Loucy (cell line): ENCODE results near the gene ETNK1.
"Not testable (repeated sequence)": the region's sequence is repeated elsewhere in the genome, so short reads cannot be mapped to it uniquely, and the experiment has no call there.

Experiments
- H2AFZ ChIP-seq: fragments of 200-600 bp; sonication (generic); 2 replicates; pipeline ENCODE4 v1.6.0; 2016; ENCODE audit warnings: antibody characterized with exemption, mild to moderate bottlenecking, low read length, moderate library complexity
- H3F3A ChIP-seq: fragments of 200-600 bp; 2 replicates; pipeline ENCODE4 v1.6.0; 2016; ENCODE audit warnings: antibody characterized with exemption, low read depth, mild to moderate bottlenecking
- H3K27me3 ChIP-seq: fragments of 200-600 bp; sonication (generic); 2 replicates; pipeline ENCODE4 v1.6.1; 2014; ENCODE audit warnings: low read length, mild to moderate bottlenecking; ENCODE audit not compliant: insufficient read depth, poor library complexity, severe bottlenecking
- H3K36me3 ChIP-seq: fragments of 200-600 bp; sonication (generic); 2 replicates; pipeline ENCODE4 v1.6.1; 2016; ENCODE audit warnings: low read length; ENCODE audit not compliant: insufficient read depth
- H3K4me1 ChIP-seq: fragments of 200-600 bp; sonication (generic); 2 replicates; pipeline ENCODE4 v1.5.1; 2014; ENCODE audit warnings: low read length, mild to moderate bottlenecking; ENCODE audit not compliant: insufficient read depth, poor library complexity, severe bottlenecking
- H3K4me2 ChIP-seq: fragments of 200-600 bp; sonication (generic); 2 replicates; pipeline ENCODE4 v1.6.0; 2014; ENCODE audit warnings: antibody characterized with exemption, low read length, low read depth, mild to moderate bottlenecking; ENCODE audit not compliant: poor library complexity, severe bottlenecking
- H3K4me3 ChIP-seq: fragments of 200-600 bp; sonication (generic); 2 replicates; pipeline ENCODE4 v1.5.1; 2014; ENCODE audit warnings: low read length, mild to moderate bottlenecking, mixed read lengths; ENCODE audit not compliant: poor library complexity, severe bottlenecking
- H3K79me2 ChIP-seq: fragments of 200-600 bp; sonication (generic); 2 replicates; pipeline ENCODE4 v1.6.1; 2014; ENCODE audit warnings: low read length; ENCODE audit not compliant: insufficient read depth
- H3K9ac ChIP-seq: fragments of 200-600 bp; sonication (generic); 2 replicates; pipeline ENCODE4 v1.6.0; 2014; ENCODE audit warnings: mild to moderate bottlenecking, low read depth, low read length, moderate library complexity; ENCODE audit not compliant: poor library complexity, severe bottlenecking
- H3K9me2 ChIP-seq: fragments of 200-600 bp; sonication (generic); replicated peaks from 2 replicates; pipeline ENCODE4 v1.6.1; 2016; ENCODE audit warnings: low read depth, low read length, mixed read lengths
- H3K9me3 ChIP-seq: fragments of 200-600 bp; sonication (generic); 2 replicates; pipeline ENCODE4 v1.6.1; 2014; ENCODE audit warnings: mild to moderate bottlenecking, antibody characterized with exemption, low read length, low read depth; ENCODE audit not compliant: insufficient read depth
- H4K20me1 ChIP-seq: fragments of 200-600 bp; sonication (generic); 2 replicates; pipeline ENCODE4 v1.6.0; 2014; ENCODE audit warnings: antibody characterized with exemption, low read length, mild to moderate bottlenecking; ENCODE audit not compliant: insufficient read depth, poor library complexity, severe bottlenecking
- EZH2phosphoT487 ChIP-seq: fragments of 200-600 bp; IDR thresholded peaks from 2 replicates; pipeline ENCODE4 v1.6.1; 2018; ENCODE audit warnings: antibody characterized with exemption, mild to moderate bottlenecking, moderate library complexity, borderline replicate concordance
- TF ChIP-seq, protein P1 (sequence below): fragments of 200-600 bp; sonication (generic); conservative IDR thresholded peaks from 2 replicates; pipeline ENCODE4 v1.5.1; 2014; ENCODE audit warnings: mild to moderate bottlenecking, antibody characterized with exemption, low read length

ETNK1 gene

DNA sequence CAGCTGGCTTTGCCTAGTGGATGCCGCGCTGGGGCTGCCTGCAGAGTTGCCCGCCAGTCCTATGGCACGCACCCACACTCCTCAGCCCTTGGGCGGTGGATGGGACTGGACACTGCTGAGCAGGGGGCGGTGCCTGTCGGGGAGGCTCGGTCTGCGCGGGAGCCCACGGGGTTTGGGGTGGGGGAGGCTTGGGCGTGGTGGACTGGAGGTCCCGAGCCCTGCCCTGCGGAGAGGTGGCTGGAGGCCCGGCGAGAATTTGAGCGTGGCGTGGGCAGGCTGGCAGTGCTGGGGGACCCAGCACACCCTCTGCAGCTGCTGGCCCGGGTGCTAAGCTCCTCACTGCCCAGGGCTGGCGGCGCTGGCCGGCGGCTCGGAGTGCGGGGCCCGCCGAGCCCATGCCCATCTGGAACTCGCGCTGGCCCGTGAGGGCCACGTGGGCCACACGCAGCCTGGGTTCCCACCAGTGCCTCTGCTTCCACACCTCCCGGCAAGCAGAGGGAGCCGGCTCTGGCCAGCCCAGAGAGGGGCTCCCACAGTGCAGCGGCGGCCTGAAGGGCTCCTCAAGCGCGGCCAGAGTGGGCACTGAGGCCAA is 68.1 kb downstream of the ETNK1 start:
- Histone ChIP-seq H3K4me1 (peaks cover 16% of the 10 kb centered on the region), H3K9ac (no peak overlapping the region), H2AFZ (no peak overlapping the region), H3K9me2 (no peaks in the 10 kb centered on the region), H3K4me3 (no peak overlapping the region), H3K9me3 (no peaks in the 10 kb centered on the region), H3K4me2 (no peak overlapping the region), H3K27me3 (no peaks in the 10 kb centered on the region), H3K79me2 (no peaks in the 10 kb centered on the region), H3K36me3 (no peaks in the 10 kb centered on the region), H3F3A (peaks cover 4% of the 10 kb centered on the region), H4K20me1 (no peaks in the 10 kb centered on the region)
- TF ChIP-seq, protein P1, sequence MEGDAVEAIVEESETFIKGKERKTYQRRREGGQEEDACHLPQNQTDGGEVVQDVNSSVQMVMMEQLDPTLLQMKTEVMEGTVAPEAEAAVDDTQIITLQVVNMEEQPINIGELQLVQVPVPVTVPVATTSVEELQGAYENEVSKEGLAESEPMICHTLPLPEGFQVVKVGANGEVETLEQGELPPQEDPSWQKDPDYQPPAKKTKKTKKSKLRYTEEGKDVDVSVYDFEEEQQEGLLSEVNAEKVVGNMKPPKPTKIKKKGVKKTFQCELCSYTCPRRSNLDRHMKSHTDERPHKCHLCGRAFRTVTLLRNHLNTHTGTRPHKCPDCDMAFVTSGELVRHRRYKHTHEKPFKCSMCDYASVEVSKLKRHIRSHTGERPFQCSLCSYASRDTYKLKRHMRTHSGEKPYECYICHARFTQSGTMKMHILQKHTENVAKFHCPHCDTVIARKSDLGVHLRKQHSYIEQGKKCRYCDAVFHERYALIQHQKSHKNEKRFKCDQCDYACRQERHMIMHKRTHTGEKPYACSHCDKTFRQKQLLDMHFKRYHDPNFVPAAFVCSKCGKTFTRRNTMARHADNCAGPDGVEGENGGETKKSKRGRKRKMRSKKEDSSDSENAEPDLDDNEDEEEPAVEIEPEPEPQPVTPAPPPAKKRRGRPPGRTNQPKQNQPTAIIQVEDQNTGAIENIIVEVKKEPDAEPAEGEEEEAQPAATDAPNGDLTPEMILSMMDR: no peak
- no peak for TF ChIP-seq EZH2phosphoT487

DNA sequence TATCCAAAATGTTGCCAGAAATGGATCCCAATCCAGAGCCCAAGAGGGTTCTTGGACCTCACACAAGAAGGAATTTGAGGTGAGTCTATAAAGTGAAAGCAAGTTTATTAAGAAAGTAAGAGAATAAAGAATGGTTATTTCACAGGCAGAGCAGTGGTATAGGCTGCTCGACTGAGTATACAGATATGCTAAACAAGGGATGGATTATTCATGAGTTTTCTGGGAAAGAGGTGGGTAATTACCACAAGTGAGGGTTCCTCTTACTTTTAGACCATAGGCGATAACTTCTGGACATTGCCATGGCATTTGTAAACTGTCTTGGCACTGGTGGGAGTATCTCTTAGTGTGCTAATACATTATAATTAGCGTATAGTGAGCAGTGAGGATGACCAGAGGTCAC is 73.6 kb downstream of the ETNK1 start:
- Histone ChIP-seq H4K20me1 (no peaks in the 10 kb centered on the region), H3K36me3 (no peaks in the 10 kb centered on the region), H3F3A (no peaks in the 10 kb centered on the region), H3K79me2 (no peaks in the 10 kb centered on the region), H3K9me3 (no peaks in the 10 kb centered on the region), H3K4me3 (no peak overlapping the region), H3K9me2 (no peaks in the 10 kb centered on the region), H3K4me1 (peaks cover 7% of the 10 kb centered on the region), H3K27me3 (no peaks in the 10 kb centered on the region), H2AFZ (no peak overlapping the region), H3K9ac (no peak overlapping the region), H3K4me2 (no peak overlapping the region)
- TF ChIP-seq, protein P1: no peak
- no peak for TF ChIP-seq EZH2phosphoT487

DNA sequence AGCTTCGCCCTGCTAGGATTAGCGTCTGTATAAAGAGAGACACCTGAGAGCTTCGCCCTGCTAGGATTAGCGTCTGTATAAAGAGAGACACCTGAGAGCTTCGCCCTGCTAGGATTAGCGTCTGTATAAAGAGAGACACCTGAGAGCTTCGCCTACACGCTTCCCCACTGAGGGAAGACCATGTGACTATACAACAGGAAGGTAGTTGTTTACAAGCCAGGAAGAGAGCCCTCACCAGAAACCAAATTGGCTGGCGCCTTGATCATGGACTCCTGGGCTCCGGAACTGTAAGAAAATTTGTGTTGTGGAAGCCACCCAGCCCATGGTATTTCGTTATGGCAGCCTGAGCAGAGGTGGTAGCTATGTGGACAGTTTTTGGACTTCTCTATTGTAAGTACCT is 74.7 kb downstream of the ETNK1 start:
- not testable (repeated sequence) for H3K9me2 ChIP-seq, H3K4me2 ChIP-seq, H3K9me3 ChIP-seq, H3K4me1 ChIP-seq, H3K27me3 ChIP-seq, H3F3A ChIP-seq, H2AFZ ChIP-seq, H3K79me2 ChIP-seq, H4K20me1 ChIP-seq, H3K9ac ChIP-seq, H3K36me3 ChIP-seq, H3K4me3 ChIP-seq

DNA sequence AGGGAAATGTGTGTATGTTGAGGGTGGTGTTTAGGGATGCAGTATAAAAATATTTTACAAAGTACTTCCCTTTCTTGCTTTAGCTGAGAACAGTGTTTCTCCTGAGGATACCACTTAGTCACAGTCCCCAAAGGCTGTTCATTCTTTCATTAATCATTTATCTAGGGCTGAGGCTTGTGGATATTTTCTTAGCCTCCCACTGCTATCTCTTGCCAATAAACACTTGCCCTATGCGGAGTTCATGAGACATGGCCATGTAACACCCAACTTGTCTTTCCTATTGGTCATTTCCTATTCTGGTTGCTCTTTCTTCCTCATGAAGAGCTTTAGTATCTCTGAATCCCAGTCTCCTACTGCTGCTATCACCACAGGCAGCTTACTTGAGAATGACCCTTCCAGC is 75.1 kb downstream of the ETNK1 start:
- Histone ChIP-seq H3K4me3 (no peak overlapping the region), H4K20me1 (no peaks in the 10 kb centered on the region), H3F3A (no peaks in the 10 kb centered on the region), H3K79me2 (no peaks in the 10 kb centered on the region), H3K27me3 (no peaks in the 10 kb centered on the region), H3K9me2 (no peaks in the 10 kb centered on the region), H2AFZ (no peak overlapping the region), H3K9ac (no peak overlapping the region), H3K36me3 (no peaks in the 10 kb centered on the region), H3K4me2 (no peak overlapping the region), H3K9me3 (no peaks in the 10 kb centered on the region), H3K4me1 (peaks cover 7% of the 10 kb centered on the region)
- TF ChIP-seq, protein P1: no peak

DNA sequence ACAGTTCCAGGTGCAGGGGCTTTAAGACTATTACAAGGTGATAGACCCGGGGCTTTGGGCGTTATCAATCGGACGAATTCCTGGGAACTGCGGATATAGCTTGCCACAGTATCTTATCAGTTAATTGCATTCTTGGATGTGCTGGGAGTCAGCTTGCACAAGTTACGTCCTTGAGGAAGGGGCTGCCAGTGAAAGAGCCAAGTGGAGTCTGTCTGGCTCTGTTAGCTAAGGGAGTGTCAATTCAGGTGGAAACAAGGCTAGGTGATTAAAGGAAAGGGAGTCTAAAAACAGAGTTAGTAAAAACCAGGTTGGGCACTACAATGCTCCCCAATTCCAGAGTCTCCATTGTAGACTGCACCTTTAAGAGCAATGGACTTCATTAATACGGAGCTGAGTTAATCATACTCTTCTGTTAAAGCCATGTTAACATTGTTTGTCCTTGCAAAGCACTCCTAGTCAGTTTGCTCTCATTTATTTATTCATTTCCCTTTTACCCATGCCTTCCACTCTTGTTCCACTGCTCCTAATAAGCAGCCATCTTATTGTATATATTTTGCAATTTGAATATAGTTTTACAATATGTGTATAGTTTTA is 76.3 kb downstream of the ETNK1 start:
- not testable (repeated sequence) for H4K20me1 ChIP-seq, H3K4me3 ChIP-seq, H2AFZ ChIP-seq, H3K9me3 ChIP-seq, H3K36me3 ChIP-seq, H3K9ac ChIP-seq, H3K4me1 ChIP-seq, H3K9me2 ChIP-seq, H3K27me3 ChIP-seq, H3K4me2 ChIP-seq, H3F3A ChIP-seq, H3K79me2 ChIP-seq
